ENCODE results near the gene SGMS1.

Gene SGMS1

GRCh38 chr10:50605269-50605950, 18.3 kb downstream of the SGMS1 start:
- DNase-seq: no peak

DNA sequence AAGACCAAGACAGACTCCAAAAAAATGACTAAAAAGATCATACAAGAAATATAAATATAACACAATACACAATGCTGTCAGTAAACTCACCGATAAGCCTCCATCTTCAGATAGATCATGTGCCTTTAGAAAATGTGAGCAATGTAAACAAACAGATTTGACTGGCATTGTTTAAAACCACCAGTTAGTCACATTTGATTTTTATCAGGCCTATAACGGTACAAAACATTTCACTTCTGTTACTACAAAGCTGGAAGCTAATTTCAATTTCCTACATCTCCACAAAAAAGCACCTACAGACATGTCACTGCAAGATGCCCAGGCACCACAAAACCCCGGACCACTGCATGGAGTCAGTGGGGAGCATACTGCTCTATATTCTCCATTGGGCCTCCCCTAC, 18.9 kb downstream of the SGMS1 start:
- DNase-seq: no peak

DNA sequence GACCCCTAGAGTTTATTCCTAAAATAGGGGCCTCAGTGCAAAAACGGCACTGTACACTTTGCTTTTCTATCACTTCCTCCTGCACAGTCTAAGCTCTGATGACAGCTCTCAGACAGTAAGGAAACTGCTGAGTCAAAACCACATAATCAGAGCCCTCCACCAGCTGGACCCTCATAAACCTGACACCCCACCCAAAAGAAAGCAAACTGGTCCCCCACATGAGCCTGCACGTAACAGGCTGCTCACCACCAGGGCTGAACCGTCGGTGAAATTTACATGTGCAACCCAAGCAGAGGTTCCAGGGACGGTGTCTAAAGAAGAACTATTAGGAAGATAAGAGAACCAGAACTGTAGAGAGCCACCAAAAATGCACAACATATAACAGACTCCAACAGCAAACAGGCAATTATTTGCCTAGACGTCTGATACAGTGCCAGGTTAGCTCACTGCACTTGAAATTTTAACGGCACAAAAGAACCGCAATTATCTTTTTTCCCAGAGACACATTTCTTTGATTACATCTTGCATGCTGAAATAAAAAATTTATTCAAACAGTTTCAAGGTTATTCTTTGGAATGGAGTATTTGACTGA, 19.6 kb downstream of the SGMS1 start:
- DNase-seq: peak; percentile 59

DNA sequence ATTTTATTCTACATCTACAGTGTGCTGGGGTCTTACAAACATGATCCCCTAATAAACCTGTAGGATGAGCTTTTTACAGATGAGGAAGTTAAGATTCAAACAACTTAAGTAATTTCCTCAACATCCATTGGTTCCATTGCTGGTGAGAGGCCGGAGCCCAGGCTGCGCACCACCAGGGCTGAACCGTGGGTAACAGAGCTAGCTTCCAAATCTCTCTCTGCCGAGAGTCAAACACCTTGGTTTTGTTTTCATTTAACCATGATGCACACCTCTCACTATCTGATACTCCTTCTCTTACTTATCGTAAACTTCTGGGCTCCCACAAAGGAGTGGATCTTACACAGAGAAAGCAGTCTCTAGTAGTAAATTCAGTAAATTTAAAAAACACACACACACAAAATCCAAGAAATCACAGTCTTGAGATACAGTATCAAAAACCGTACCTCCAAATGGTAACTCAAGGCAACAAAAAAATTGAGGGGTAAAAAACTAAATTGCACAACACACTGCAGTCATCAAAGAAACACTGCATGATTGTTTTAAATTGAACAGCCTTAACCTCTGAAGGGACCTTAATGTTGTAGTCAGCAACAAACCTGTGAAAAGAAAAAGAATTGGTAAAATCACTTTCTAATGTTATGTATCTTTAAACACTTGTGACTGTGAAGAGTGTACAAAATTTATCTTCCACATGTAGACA, 20.5 kb downstream of the SGMS1 start:
- no peak for DNase-seq

GRCh38 chr10:50601974-50602373, 21.8 kb downstream of the SGMS1 start:
- no peak for DNase-seq

DNA sequence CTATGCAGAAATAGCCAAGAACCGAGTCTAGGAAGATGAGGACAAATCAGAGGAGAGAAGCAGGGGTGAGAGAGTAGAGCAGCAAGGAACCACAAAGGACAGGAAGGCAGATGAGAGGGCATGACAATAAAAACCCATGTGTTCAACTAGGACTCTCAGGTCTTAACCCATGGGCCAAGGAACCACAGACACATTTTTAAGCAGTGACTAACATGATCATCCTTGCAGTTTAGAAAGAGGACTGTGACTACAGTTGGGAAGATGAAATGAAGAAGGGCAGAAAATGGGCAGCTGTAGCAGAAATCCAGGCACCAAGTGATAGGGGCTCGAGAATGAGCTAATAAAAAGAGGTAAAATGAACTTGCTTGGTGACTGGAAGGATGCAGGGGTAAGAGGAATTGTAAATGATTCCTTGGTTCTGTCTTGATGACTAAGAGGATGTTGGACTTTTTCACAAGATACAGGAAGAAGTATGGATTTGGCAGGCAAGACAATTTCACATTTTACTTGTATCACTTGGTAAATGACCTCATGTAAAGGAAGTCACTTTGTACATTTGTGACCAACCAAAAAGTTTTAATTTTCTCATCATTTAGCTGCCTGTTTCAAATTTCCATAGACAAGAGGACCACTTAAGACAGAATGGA, 22.8 kb downstream of the SGMS1 start:
- no peak for DNase-seq

- DNase-seq: peak; percentile 57
Observed at GRCh38 chr10:50600286-50600685, 23.5 kb downstream of the SGMS1 start.

DNA sequence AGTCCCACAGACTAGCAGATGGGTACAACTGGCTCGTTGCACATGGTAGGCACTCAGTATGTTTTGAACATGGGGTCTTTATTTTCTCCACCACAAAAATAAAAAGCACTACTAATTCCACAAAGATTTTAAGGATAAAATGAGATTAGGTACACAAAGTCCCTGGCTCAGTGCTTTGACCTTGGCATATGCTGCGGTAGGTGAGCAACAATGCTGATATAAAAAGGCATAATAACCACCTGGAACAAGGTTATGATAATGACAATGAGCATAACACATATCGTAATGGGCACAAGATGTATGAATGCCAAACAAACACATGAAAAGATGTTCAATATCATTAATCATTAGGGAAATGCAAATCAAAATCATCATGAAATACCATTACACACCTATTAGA, 26.9 kb downstream of the SGMS1 start:
- no peak for DNase-seq

- no peak for DNase-seq
Observed at GRCh38 chr10:50596456-50596855, 27.3 kb downstream of the SGMS1 start.

DNA sequence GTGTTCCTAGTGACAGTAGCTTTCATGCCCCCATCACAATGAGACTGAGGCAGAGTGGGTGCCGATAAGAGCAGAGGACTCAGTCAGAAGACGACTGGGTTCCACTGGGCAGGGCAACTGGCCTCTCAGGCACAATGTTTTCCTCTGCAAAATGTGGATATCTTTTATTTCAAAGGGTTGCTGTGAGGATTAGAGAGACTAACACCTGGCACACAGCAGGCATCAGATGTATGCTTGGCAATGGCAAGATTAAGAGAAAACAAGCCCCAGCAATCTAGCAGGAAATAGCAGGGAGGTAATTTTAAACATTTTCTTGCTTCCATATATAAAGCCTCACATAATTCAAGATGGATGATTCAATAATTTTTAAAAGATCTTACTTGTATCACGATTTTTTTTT, 28.0 kb downstream of the SGMS1 start:
- DNase-seq: no peak

DNA sequence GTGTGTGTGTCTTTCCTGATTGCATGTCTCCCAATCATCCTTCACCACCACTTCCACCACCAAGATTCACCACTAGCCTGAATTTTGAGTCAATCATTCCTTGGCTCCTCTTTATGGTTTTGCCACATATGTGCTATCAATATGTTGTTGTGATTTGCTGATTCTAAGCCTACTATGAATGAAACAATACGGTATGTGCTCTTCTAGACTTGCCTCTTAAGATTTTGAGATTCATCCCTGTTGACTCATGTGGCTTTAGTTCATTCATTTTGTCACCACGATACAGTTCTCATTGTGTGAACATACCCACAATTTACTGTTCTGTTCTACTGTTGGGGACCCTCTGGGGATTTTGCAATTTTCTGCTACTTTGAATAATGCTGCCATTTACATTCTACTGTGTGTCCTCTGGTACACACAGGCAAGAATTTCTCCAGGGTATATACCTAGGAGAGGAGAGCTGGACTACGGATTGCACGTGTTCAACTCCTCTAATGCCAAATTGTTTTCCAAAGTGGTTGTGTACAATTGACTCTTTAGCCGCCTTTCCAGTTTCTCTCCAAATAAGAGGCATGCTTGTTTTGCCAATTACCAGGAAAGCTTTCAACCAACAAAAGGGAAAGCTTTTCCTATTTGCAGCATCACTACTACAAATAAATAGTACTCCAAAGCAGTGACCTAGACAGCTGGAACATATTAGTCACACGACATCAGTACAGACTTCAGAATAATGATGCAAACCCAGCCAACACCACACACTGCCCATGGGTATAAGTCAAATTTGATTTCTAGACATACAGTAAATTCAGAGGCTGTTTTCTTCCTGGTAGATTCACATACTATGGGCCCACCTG, 30.0 kb downstream of the SGMS1 start:
- DNase-seq: peak; percentile 79

- no peak for DNase-seq
Observed at GRCh38 chr10:50592961-50593418, 30.8 kb downstream of the SGMS1 start.

- DNase-seq: no peak
Observed at GRCh38 chr10:50590935-50591334, 32.8 kb downstream of the SGMS1 start.

GRCh38 chr10:50586740-50587088, 37.0 kb downstream of the SGMS1 start:
- DNase-seq: no peak

DNA sequence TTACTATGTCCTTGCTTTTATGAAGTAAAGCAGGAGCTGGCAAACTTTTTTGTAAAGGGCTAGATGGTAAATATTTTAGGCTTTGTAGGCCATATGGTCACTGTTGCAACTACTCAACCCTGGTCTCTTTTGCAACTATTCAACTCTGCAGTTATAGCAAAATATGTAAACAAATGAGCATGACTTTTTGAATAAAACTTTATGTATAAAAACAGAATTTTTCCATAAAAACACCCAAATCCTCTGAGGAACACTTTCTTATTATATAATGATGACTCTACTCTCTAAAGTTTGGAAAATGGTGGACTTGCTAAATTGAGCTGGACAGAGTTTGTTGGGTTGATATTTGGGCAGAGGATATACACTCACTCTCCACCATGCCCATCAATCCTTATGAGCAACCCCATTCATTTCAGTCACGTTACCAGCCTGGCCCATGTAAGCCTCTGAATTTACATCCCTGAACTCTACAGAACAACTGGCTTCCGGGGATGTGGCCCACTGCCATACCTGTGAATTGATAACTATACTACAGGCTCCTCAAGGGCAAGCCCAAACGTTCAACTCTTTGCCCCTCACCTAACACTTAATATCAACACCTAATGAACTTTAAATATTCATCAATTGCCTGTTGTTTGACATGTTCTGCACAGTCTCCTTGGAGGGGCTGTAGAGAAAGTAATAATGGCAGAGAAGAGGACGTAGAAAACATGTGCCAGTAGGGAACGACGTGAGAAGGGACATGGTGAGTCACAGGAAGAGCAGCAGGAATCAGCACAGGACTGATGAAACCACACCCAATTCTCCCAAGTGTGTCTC, 37.6 kb downstream of the SGMS1 start:
- DNase-seq: no peak

GRCh38 chr10:50582766-50583762, 40.7 kb downstream of the SGMS1 start:
- no peak for DNase-seq

- no peak for DNase-seq
Observed at GRCh38 chr10:50582046-50582445, 41.7 kb downstream of the SGMS1 start.

DNA sequence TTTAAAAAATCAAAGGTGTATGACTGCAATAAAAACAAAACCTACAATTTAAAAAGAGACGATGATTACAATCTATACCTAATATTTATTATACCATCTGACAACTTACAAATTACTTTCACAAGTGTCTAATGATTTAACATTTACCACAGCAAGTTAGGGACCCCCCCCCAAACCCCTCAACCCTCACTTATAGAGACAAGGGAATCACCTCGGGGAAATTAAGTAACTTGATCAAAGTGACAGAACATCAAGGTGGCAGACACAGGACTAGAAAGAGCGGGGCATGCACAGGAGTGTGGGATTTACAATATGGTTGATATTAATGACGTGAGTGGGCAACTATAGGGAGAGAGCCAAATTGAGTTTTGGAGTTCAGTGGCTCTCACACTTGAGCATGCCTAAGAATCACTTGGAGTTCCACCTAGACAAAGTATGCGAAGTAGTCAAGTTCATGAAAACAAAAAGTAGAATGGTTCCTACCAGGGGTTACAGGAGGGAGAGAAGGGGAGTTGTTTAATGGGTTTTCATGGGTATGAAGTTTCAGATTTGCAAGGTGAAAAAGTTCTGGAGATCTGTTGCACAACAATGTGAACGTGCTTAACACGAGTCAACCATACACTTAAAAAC, 43.4 kb downstream of the SGMS1 start:
- DNase-seq: no peak

DNA sequence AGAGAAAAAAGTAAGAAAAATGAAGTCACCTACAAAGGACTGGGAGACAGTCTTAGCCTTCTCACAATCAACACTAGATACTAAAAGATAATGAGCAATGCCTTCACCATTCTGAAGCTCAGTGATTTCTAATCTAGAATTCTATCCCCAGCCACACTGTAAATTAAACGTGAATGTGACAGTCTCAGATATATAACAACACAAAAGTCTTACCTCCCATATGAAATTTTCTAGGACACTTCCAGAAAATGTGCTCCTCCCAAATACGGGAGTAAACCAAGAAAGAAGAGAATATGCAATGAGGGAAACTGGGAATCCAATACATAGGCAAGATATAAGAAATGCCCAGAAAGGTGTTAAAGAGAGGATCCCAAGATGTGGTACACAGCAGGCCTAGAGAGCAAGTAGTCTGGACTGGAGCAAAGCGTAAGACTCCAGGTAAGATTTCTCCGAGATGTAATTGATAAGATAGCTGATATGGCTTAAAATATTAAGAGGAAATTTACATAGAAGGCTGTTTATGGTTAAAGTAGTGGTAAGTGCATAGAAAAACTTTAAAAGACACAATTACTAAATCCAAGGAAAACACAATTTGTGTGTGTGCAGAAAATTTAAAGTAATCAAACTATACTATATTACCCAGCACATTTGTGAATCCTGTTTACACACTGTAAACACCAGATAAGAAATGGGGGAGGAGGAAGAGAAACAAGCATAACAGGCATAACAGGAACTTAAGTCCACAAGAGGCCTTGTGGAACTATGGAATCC, 44.1 kb downstream of the SGMS1 start:
- DNase-seq: no peak
